GM21390 (cell line): Measurements from ENCODE around the gene VPS8.

Experiments used
- ATAC-seq: cut with Tn5 transposase; IDR thresholded peaks from one replicate; pipeline ENCODE4 v1.9.1; 2021; ENCODE audit not compliant: unreplicated experiment

The VPS8 gene

GRCh38 chr3:184807549-184807948 lies 4.4 kb upstream of the VPS8 start:
- no peak for ATAC-seq

DNA sequence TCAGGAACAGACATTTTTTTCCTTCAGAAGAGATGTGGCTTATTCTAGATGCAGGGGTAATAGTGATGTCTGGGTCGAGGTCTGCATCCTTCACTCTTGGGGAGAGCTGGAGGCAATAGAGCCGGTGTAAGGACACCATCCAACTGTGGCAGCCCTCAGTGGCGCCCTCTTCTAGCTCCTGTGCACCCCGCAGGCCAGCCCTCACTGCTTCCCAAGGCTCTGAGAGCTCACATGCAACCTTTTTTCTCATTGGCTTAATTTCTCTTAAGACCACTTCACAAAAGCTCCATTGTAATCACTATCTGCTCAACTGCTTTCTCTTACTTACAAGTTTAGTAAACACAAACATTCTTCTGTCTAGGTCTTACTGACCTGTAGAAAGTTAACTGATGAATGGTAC lies 3.9 kb upstream of the VPS8 start:
- no peak for ATAC-seq

DNA sequence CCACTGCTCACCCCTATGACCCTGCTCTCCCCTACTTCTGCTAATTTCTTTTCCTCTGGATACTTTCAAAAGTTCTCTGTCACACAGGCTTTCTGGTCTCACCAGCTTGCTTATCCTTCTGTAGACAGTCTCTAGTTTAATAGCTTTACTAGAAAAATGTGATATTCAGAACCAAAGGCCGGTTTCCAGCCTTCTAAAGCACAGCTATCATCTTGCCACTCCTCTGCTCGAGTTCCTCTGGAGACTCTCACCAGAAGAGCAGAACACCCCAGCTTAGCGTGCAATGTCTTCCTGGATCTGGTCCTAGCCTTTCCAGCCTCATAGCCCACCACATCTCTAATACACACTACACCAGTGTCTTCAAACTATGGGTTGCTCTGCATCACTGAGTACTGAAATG lies 1.8 kb upstream of the VPS8 start:
- no peak for ATAC-seq

DNA sequence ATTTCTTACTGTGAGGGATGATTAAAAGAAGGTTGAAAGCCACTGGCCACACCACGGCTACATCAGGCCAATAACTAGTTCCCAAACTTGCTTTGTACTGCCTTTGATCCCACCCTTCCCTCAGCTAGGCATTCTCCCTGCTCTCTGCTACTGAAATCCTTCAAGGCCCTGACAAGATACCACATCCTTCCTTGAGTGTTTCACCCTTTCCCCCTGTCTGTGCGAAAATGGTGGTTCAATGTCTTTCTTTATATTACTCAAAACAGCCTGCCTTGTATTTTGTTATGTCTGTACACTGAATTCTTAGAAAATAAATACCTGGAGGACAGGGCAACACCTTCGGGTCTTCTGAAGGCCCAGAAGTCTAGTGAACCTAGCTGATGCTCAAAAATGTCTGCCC lies 932 bp upstream of the VPS8 start:
- ATAC-seq = no peak

- ATAC-seq = no peak
These were observed 335 bp upstream of the VPS8 start for GRCh38 chr3:184811663-184811998.

GRCh38 chr3:184812662-184813042 lies 686 bp downstream of the VPS8 start:
- peak; percentile 25 for ATAC-seq

DNA sequence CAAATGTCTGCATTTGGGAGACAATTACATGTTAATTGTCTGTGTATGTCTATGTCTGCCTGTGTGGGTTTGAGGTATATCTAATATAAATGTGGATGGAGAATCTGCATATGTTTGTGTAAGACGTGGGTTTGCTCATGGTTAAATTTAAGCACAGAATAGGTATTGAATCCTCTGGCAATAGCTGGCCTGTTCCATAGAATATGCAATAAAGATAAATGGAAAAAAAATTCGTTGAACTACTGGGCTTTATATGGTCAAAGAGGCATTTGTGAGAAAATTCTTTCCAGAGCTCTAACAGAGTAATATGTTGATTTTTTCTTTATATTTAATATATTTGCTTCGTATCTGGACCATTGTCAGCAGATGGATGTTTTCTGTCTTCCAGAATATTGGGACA lies 1.4 kb downstream of the VPS8 start:
- ATAC-seq = no peak

DNA sequence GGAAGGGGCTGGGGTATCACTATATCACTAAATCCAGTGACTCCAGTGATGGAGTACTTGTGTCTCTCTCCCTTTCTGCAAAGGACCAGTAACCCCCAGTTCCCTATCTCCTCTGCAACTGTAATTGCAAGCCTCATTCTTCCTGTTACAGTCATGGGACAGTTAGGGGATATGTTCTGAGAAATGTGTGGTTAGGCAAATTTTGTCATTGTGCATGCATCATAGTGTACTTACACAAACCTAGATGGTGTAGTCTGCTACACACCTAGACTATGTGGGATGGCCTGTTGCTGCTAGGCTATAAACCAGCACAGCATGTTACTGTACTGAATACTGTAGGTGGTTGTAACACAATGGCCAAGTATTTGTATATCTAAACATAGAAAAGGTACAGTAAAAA lies 2.2 kb downstream of the VPS8 start:
- no peak for ATAC-seq

- ATAC-seq = no peak
These were observed 3.3 kb downstream of the VPS8 start for GRCh38 chr3:184815046-184815930.

DNA sequence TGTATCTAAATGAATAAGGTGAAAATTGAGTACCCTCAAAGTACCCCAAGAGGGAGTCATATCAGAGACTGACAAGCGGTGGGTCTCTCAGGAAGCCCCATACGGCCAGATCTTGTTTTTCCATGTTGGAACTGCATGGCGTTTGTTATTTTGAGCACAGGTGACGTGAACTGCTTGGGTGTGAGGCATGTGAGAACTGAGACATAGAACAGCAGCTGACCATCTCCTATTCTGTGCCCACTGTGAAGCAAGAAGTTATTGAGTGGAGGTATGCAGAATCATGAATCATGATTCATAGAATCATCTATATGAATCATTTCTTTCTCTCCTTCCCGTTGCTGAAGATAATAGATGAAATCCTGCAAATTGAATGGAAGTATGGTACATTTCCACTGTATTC lies 4.6 kb downstream of the VPS8 start:
- ATAC-seq = no peak

DNA sequence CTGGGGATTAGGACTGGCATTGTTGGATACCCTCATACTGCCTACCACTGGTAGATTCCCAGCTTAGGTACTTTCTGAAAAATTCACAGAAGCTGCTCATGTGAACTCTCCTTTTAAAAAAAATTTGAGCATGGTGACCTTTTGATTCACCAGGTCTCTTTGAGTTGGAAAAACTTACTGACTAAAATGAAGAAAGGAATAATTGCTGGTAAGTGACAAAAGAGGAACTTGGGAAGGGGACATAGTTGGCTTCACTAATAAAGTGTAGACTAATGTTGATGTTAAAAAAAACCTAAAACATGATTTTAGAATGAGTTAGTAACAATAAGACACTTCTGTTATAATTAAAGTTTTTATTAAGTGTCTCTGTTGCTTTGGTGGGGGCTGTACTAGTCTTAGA lies 8.6 kb downstream of the VPS8 start:
- no peak for ATAC-seq

DNA sequence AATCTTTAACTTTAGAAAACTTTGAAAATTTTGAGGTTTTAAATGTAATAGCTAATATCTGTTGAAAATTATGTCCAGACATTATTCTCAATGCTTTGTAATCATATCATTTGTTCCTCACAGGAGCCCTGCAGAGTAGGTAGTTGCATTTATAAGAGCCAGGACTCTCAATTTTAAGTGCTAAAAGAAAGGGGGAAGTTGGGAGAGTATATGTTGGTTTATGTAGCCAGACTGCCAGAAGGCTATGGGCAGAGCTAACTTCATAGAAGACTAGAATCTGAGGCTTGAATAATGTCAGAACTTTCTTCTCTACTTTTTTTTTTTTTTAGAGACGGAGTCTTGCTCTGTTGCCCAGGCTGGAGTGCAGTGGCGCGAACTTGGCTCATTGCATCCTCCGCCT lies 9.1 kb downstream of the VPS8 start:
- no peak for ATAC-seq

DNA sequence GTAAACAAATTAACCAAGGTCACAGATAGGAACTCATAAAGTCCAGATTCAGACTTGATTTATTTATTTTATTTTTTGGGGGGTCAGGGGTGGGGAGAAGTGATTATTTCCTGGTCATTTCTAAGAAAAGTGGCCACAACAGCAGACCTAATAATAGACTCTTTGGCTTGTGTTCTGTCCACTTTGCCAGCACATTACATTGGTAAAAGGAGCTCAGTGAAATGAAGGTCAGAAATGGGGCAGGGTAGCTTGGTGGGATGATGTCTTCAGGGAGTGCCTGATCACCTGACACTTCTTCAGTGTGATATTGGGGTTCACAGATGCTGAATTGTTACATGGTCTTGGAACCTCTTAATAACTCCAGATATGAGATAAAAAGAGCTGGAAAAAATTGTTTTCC lies 10.1 kb downstream of the VPS8 start:
- no peak for ATAC-seq

DNA sequence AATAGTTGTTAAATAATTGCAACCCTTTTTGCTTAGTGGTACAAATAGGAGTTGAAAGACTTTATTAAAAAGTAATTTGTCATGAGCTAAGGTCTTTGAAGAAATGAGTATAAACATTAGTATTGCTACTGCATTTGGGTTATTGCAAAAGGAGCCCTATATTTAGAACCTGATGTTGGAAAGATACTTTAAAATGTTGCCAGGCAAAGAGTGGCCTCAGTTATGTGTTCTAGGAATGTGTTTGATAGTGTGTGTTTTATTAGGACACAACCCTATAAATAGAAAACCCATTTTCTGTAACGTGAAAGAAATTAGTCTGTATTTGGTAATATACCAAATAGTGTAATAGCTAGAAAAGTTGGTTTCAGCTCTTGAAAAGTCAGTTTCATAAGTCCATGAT lies 10.7 kb downstream of the VPS8 start:
- no peak for ATAC-seq

DNA sequence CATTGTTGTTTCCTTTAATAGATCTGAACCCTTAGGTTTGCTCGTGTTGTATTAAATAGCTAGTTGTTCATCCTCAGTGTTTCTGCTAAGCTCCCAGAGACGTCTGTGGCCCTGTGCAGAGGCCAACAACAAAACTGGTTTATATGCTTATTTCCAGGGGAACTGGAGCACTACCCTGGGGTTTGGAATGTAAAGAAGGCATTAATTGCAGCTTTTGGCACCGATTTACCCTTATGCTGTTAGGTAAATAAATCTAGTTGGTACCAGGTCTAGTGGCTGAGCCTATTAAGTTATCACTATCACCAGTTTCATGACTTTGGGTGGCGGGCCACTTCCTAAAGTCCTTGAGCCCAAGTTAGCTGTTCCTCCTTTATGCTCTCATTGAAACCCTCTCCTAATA lies 12.0 kb downstream of the VPS8 start:
- ATAC-seq = no peak

DNA sequence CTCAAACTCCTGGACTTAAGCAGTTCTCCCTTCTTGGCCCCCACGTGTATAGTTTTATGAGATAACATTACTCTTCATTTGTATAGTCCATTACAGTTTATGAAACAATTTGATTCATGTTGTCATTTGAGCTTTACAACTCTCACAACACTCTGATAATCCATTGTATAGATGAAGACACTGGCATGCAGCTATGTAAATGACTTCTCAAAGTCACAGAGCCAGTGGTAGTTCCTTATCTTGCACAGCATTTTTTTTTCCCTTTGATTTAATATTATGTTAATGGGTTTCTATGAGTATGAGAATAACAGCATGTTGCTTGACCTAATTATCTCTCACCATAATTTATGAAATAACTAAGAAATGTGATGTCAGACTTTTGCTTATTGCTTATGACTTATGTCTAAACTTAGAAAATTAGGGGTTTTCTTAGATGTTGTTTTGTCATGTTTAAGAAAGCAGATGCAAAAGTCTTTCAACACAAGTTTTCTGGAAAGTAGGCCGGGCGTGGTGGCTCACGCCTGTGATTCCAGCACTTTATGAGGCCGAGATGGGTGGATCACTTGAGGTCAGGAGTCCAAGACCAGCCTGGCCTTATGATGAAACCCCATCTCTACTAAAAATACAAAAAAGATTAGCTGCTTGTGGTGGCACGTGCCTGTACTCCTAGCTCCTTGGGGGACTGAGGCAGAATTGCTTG lies 13.3 kb downstream of the VPS8 start:
- ATAC-seq = no peak

GRCh38 chr3:184827572-184827971 lies 15.6 kb downstream of the VPS8 start:
- ATAC-seq = no peak

GRCh38 chr3:184832044-184832443 lies 20.1 kb downstream of the VPS8 start:
- no peak for ATAC-seq

GRCh38 chr3:184832903-184833302 lies 20.9 kb downstream of the VPS8 start:
- ATAC-seq = no peak

- ATAC-seq = no peak
These were observed 24.3 kb downstream of the VPS8 start for GRCh38 chr3:184836090-184836822.

- ATAC-seq = no peak
These were observed 30.5 kb downstream of the VPS8 start for GRCh38 chr3:184842433-184842832.

DNA sequence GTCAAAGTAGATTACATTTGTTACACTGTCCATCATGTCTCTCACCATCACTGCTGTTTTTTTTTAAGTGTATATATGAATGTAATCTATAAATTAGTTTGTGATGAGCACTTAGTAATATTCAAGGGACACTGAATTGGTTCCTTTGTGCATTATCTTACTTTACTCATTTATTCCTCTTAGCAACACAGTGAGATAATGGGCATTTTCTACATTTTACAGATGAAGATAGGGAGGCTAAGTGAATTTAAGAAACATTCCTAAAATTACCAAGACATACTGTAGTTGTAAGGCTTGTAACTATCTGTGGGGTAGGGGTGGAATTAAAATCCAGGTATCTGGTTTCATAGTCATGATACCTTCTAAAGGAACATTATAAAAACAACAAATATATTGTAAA lies 33.9 kb downstream of the VPS8 start:
- ATAC-seq = no peak
